GM19463 (cell line): Measurements from ENCODE around the gene PFAS.
"Not testable (repeated sequence)": the region's sequence is repeated elsewhere in the genome, so short reads cannot be mapped to it uniquely, and the experiment has no call there.

Experiments used
- ATAC-seq: cut with Tn5 transposase; IDR thresholded peaks from one replicate; pipeline ENCODE4 v1.9.1; 2021; ENCODE audit warnings: mild to moderate bottlenecking, moderate library complexity; ENCODE audit not compliant: unreplicated experiment

Gene PFAS

GRCh38 chr17:8226536-8227237 lies 22.4 kb upstream of the PFAS start:
- no peak for ATAC-seq

DNA sequence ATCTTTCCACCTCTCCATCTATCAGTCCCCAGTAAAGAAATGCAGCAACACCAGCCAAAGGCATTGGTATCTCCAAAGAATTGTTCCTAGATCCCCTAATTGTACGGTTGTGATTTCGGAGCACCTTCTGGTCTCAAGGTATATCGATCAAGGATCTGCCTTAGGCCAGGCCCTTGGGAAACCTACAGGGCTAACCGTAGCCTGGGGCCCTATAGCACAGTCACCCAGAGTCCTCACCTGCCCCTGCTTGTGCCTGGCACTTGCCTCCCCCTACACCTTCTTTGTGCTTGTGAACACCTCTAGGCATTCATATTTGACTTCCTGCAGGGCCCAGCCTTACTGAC lies 21.9 kb upstream of the PFAS start:
- ATAC-seq: no peak

- no peak for ATAC-seq
These were observed 17.4 kb upstream of the PFAS start for GRCh38 chr17:8231701-8232100.

DNA sequence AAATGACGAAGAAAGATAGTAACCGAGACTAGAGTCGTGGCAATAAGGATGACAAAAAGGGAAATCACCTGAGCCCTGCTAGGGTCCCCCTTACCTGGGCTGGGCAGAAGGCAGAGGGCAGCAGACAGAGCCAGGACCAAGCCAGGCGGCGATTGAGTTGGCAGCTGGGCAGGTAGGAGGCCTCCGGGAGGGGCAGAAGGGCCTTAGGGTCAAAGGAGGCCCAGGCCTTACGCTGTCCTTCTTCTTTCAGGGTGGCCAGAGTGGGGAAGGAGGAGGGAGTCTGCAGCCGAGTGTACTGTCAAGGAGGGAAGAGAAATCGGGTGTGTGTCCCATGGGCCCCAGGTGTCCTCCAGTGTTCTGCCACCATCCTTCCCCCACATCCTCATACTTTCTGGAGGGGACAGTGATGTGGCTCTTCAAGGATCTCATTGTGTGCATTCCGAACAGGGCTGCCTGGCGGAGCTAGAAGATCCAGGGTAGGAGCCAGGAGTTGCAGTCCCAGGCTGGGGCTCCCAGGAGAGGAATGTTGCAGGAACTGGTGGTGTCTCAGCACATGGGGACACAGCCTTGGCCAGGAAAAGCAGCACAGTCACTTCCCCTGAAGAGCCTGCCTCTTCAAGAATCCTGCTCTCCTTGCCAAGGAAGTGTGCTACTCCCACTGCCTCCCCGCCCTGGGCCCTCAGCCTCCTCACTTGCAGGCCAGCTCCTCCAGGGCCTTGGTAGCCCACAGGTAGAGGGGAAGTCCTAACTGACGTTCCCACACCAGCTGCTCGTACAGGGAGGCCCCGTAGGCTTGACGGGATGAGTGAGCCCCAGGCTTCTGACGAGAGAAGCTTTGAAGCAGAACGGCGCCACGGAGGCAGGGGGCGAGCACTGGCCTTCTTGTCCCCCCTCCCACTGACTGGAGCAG lies 14.5 kb upstream of the PFAS start:
- ATAC-seq: no peak

- ATAC-seq: no peak
These were observed 13.4 kb upstream of the PFAS start for GRCh38 chr17:8235676-8236075.

- ATAC-seq: no peak
These were observed 11.9 kb upstream of the PFAS start for GRCh38 chr17:8237175-8237574.

GRCh38 chr17:8237886-8238285 lies 11.2 kb upstream of the PFAS start:
- ATAC-seq: no peak

GRCh38 chr17:8243827-8244226 lies 5.3 kb upstream of the PFAS start:
- ATAC-seq: no peak

DNA sequence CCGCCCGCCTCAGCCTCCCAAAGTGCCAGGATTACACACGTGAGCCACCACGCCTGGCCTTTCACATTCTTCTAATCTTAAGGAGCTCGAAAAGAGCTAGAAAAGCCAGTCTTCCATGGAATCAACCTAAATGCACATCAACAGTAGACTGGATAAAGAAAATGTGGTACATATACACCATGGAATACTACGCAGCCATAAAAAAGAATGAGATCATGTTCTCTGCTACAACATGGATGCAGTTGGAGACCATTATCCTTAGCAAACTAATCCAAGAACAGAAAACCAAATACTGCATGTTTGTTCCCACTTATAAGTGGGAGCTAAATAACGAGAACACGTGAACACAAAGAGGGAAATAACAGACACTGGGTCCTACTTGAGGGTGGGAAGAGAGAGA lies 4.3 kb upstream of the PFAS start:
- no peak for ATAC-seq

DNA sequence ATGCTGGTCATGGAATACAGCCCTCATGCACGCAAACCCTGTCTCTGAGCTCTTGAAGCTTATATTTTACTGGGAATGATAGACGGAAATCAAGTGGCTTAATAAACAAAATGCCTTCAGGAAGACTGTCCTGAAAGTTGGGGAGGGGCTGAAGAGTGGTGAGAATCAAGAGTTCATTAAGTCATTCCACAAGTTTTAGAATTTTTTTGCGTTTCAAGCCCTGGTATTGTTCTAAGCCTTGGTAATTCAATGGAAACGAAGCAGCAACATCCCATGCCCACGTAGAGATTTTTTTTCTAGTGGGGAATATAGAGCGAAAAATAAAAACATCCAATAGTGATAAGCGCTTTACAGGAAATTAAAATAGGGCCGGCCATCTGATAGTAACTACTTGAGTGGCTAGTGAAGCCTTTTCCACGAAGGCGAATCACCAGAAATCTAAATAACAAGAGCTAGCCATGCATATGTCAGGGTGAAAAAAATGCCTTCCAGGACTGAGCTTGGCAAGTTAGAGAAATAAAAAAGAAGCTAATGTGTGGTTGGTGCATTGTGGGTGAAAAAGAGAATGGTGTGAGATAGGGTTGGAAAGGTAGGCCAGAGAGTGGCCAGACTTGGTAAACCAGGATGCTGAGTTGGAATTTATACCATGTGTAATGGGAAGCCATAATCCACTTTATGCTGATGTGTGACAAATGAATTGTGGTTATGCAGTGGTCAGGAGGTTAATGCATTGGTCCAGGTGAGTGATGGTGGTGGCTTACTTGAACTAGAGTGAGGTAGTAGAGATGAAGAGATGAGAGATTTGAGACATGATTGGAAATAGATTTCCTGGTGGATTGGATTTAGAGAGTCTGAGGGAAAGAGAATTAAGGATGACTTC lies 772 bp downstream of the PFAS start:
- no peak for ATAC-seq

DNA sequence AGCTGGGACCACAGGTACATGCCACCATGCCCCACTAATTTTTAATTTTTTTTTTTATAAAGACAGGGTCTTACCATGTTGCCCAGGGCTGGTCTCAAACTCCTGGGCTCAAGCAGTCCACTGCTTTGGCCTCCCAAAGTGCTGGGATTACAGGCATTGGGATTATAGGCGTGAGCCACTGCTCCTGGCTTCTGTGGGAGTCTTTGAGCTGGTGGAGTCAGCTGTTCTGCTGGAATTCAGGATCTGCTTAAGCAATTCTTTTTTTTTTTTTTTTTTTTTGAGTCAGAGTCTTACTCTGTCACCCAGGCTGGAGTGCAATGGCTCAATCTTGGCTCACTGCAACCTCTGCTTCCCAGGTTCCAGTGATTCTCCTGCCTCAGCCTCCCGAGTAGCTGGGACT lies 2.3 kb downstream of the PFAS start:
- ATAC-seq: not testable (repeated sequence)

DNA sequence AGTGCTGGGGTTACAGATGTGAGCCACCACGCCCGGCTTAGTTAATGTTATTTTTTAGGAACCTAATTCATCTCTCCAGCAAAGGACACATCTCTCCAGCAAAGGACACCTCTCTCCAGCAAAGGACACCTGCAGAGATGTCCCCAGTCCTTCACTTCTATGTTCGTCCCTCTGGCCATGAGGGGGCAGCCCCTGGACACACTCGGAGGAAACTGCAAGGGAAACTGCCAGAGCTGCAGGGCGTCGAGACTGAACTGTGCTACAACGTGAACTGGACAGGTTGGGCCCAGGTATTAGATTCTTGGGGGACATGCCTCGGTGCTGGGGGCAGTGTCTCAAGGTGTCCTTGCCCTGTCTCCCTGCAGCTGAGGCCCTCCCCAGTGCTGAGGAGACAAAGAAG lies 4.7 kb downstream of the PFAS start:
- ATAC-seq: no peak

- no peak for ATAC-seq
These were observed 5.8 kb downstream of the PFAS start for GRCh38 chr17:8254881-8255280.

DNA sequence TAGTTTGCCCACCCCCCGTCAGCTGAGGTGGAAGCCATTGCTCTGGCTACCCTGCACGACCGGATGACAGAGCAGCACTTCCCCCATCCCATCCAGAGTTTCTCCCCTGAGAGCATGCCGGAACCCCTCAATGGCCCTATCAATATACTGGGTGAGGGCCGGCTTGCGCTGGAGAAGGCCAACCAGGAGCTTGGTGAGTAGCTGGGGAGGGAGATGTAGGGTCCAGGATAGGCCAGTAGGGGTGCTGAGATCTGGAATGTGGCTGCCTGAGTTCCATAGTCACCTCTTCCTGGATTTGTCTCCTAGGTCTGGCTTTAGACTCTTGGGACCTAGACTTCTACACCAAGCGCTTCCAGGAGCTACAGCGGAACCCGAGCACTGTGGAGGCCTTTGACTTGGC lies 6.4 kb downstream of the PFAS start:
- no peak for ATAC-seq

DNA sequence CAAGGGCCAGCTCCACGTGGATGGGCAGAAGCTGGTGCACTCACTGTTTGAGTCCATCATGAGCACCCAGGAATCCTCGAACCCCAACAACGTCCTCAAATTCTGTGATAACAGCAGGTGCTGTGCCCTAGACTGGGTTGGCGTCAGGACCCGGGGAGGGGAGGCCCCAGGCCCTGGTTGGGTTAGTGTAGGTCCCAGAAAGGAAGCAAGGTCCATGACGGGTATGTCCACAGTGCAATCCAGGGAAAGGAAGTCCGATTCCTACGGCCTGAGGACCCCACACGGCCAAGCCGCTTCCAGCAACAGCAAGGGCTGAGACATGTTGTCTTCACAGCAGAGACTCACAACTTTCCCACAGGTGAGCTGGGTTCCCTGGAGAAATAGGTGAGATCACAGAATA lies 7.2 kb downstream of the PFAS start:
- ATAC-seq: no peak

GRCh38 chr17:8256691-8257090 lies 7.6 kb downstream of the PFAS start:
- ATAC-seq: no peak

DNA sequence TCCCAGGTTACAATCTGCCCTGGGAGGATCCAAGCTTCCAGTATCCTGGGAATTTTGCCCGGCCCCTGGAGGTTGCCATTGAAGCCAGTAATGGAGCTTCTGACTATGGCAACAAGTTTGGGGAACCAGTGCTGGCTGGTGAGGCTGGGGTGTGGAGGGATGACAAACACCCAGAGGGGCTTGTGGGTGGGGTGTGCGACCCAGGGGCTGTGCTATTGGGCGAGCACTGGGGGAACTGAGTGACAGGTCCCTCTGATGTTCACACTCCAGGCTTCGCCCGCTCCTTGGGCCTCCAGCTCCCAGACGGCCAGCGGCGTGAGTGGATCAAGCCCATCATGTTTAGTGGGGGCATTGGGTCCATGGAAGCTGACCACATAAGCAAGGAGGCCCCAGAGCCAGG lies 8.7 kb downstream of the PFAS start:
- no peak for ATAC-seq

- no peak for ATAC-seq
These were observed 15.2 kb downstream of the PFAS start for GRCh38 chr17:8264320-8264719.

DNA sequence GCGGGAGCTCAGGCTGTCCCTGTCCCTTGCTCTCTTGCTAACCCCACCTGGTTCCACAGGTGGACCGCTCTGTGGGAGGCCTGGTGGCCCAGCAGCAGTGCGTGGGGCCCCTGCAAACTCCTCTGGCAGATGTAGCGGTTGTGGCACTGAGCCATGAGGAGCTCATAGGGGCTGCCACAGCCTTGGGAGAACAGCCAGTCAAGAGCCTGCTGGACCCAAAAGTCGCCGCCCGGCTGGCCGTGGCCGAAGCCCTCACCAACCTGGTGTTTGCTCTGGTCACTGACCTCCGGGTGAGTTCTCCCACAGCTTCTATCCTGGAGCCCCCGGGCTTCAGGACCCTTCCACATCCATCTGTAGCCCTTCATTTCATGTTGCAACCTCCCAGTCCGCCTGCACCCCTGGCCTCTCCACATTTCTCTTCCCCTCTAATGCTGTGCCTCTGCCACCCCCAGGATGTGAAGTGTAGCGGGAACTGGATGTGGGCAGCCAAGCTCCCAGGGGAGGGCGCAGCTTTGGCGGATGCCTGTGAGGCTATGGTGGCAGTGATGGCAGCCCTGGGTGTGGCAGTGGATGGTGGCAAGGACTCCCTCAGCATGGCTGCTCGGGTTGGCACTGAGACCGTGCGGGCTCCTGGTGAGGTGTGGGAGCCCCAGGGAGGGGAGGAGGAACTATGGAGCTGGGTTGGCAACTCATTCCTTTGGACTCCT lies 15.9 kb downstream of the PFAS start:
- no peak for ATAC-seq

- ATAC-seq: no peak
These were observed 17.8 kb downstream of the PFAS start for GRCh38 chr17:8266648-8267479.
